K562 (cell line): ENCODE results near the gene LTA4H. TPM values are rescaled to one million over a fixed set of nuclear protein-coding genes. Genes with fewer than 3 reads are reported as not detected.

ENCODE experiments used
- EHMT2 ChIP-seq: fragments of 450-650 bp; IDR thresholded peaks from 2 replicates; pipeline ENCODE4 v1.6.1; 2018; ENCODE audit warnings: antibody characterized with exemption
- GABPA ChIP-seq: fragments of 200-800 bp; sonication (Bioruptor generic); conservative IDR thresholded peaks from 2 replicates; pipeline ENCODE4 v1.6.1; 2016; ENCODE audit warnings: low read depth, missing genetic modification characterization, missing compliant biosample characterization
- GABPB2 ChIP-seq: fragments of 250-450 bp; sonication (Bioruptor Pico); conservative IDR thresholded peaks from 2 replicates; pipeline ENCODE4 v1.5.1; 2021; ENCODE audit warnings: mild to moderate bottlenecking
- HDAC2 ChIP-seq: fragments of 450-650 bp; IDR thresholded peaks from 2 replicates; pipeline ENCODE4 v1.6.1; 2016; ENCODE audit warnings: mild to moderate bottlenecking
- HIVEP1 ChIP-seq: fragments of 250-450 bp; sonication (Bioruptor Pico); IDR thresholded peaks from 2 replicates; pipeline ENCODE4 v1.4.0; 2020; ENCODE audit warnings: mild to moderate bottlenecking
- L3MBTL2 ChIP-seq: fragments of 450-650 bp; IDR thresholded peaks from 2 replicates; pipeline ENCODE4 v1.6.1; 2016; ENCODE audit warnings: mild to moderate bottlenecking, moderate library complexity
- MTA1 ChIP-seq: fragments of 450-650 bp; IDR thresholded peaks from 2 replicates; pipeline ENCODE4 v1.6.1; 2017; ENCODE audit warnings: borderline replicate concordance
- MTA3 ChIP-seq: fragments of 450-650 bp; formaldehyde crosslinking; IDR thresholded peaks from 2 replicates; pipeline ENCODE4 v1.6.1; 2017; ENCODE audit warnings: mild to moderate bottlenecking, borderline replicate concordance
- NR4A1 ChIP-seq, 2 experiments: fragments of 250-450 bp in 1 of 2; fragments of 450-650 bp in 1 of 2; sonication (Bioruptor Pico) in 1 of 2; IDR thresholded peaks; 2 replicates each; pipeline versions ENCODE4 v1.4.0 to v1.6.1; 2016 to 2020; ENCODE audit warnings: mild to moderate bottlenecking in 2 of 2, missing compliant biosample characterization in 1 of 2, missing genetic modification characterization in 1 of 2, moderate library complexity in 1 of 2
- POLR3G ChIP-seq: IDR thresholded peaks from 2 replicates; pipeline ENCODE4 v1.6.1; 2011; ENCODE audit not compliant: insufficient read length, insufficient replicate concordance; ENCODE audit errors: extremely low read depth
- RBM25 ChIP-seq: fragments of 200-400 bp; formaldehyde crosslinking; IDR thresholded peaks from 2 replicates; pipeline ENCODE4 v1.6.1; 2018; ENCODE audit warnings: low read length, low read depth, moderate library complexity; ENCODE audit not compliant: severe bottlenecking
- RBM34 ChIP-seq: fragments of 200-400 bp; formaldehyde crosslinking; IDR thresholded peaks from 2 replicates; pipeline ENCODE4 v1.6.1; 2018; ENCODE audit warnings: low read length, borderline replicate concordance; ENCODE audit not compliant: insufficient read depth
- RUNX1 ChIP-seq: sonication (generic); IDR thresholded peaks from 2 replicates; pipeline ENCODE4 v1.6.1; 2016; ENCODE audit warnings: antibody characterized with exemption, low read depth
- SMARCC2 ChIP-seq: fragments of 450-650 bp; IDR thresholded peaks from 2 replicates; pipeline ENCODE4 v1.6.1; 2017; ENCODE audit warnings: antibody characterized with exemption, moderate library complexity, mild to moderate bottlenecking, low read depth
- SP1 ChIP-seq: sonication (generic); formaldehyde crosslinking; IDR thresholded peaks from 2 replicates; pipeline ENCODE4 v1.8.1; 2022; ENCODE audit warnings: mild to moderate bottlenecking, missing genetic modification reagents
- STAT5A ChIP-seq: IDR thresholded peaks from 2 replicates; pipeline ENCODE4 v1.6.1; 2012; ENCODE audit warnings: low read length, inconsistent platforms, borderline replicate concordance
- ZNF431 ChIP-seq: sonication (generic); formaldehyde crosslinking; IDR thresholded peaks from 2 replicates; pipeline ENCODE4 v1.8.0; 2022; ENCODE audit warnings: mild to moderate bottlenecking, missing genetic modification reagents
- polyA plus RNA-seq, 8 experiments: library from polyadenylated mRNA; depleted of rRNA in 4 of 8; stranded (reverse) in 5 of 8; unstranded in 3 of 8; fragments of >200 nt; fragmentation: Nextera tagmentation in 2 of 8; fragmentation: Illumina TruSeq in 1 of 8; extraction: Ambion mirVana in 2 of 8; extraction: Trizol in 1 of 8; gene quantifications; 2 replicates each; pipeline versions ENCODE4 v1.2.1 to v1.2.3, GENCODE V29; 2011 to 2014; ENCODE audit warnings: inconsistent platforms in 1 of 8, missing spikeins in 1 of 8
- total RNA-seq, 7 experiments: library from RNA; depleted of rRNA in 6 of 7; stranded (reverse); fragments of >200 nt in 6 of 7; fragmentation: Illumina TruSeq in 2 of 7; extraction: Trizol in 2 of 7; gene quantifications; 2 replicates each; pipeline versions ENCODE4 v1.2.1 to v1.2.3, GENCODE V29; 2011 to 2021; ENCODE audit warnings: low replicate concordance in 1 of 7
- TF ChIP-seq, protein P1 (sequence below): fragments of 250-450 bp; sonication (Bioruptor Pico); IDR thresholded peaks from 2 replicates; pipeline ENCODE4 v1.5.0; 2020; ENCODE audit warnings: mild to moderate bottlenecking
- TF ChIP-seq, protein P2 (sequence below): IDR thresholded peaks from 3 replicates; pipeline ENCODE4 v1.6.1; 2011; ENCODE audit warnings: borderline replicate concordance, mild to moderate bottlenecking, moderate library complexity; ENCODE audit not compliant: insufficient read length; ENCODE audit errors: extremely low read depth
- TF ChIP-seq, protein P3 (sequence below): fragments of 200-800 bp; sonication (Bioruptor generic); IDR thresholded peaks from 2 replicates; pipeline ENCODE4 v1.6.1; 2017; ENCODE audit warnings: missing genetic modification characterization, missing compliant biosample characterization
- TF ChIP-seq, protein P4 (sequence below): fragments of 450-650 bp; IDR thresholded peaks from 2 replicates; pipeline ENCODE4 v1.6.1; 2016

LTA4H gene
- total and polyA plus RNA-seq, 9 of the 15 experiments (the other 6 are each of a cell fraction or from before 2014, with no cell fraction given): 25.2 to 58.1 (median 40.5) TPM

GRCh38 chr12:96040305-96041133, 5.1 kb upstream of the LTA4H start (continued):
- TF ChIP-seq, protein P1, sequence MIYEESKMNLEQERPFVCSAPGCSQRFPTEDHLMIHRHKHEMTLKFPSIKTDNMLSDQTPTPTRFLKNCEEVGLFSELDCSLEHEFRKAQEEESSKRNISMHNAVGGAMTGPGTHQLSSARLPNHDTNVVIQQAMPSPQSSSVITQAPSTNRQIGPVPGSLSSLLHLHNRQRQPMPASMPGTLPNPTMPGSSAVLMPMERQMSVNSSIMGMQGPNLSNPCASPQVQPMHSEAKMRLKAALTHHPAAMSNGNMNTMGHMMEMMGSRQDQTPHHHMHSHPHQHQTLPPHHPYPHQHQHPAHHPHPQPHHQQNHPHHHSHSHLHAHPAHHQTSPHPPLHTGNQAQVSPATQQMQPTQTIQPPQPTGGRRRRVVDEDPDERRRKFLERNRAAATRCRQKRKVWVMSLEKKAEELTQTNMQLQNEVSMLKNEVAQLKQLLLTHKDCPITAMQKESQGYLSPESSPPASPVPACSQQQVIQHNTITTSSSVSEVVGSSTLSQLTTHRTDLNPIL (CRISPR knock-in tag): no peak
- TF ChIP-seq, protein P2, sequence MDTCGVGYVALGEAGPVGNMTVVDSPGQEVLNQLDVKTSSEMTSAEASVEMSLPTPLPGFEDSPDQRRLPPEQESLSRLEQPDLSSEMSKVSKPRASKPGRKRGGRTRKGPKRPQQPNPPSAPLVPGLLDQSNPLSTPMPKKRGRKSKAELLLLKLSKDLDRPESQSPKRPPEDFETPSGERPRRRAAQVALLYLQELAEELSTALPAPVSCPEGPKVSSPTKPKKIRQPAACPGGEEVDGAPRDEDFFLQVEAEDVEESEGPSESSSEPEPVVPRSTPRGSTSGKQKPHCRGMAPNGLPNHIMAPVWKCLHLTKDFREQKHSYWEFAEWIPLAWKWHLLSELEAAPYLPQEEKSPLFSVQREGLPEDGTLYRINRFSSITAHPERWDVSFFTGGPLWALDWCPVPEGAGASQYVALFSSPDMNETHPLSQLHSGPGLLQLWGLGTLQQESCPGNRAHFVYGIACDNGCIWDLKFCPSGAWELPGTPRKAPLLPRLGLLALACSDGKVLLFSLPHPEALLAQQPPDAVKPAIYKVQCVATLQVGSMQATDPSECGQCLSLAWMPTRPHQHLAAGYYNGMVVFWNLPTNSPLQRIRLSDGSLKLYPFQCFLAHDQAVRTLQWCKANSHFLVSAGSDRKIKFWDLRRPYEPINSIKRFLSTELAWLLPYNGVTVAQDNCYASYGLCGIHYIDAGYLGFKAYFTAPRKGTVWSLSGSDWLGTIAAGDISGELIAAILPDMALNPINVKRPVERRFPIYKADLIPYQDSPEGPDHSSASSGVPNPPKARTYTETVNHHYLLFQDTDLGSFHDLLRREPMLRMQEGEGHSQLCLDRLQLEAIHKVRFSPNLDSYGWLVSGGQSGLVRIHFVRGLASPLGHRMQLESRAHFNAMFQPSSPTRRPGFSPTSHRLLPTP: no peak
- no peak for TF ChIP-seq RUNX1
- no peak for TF ChIP-seq RBM25
- TF ChIP-seq L3MBTL2: peak; percentile 40; the same call in 1 of the 2 replicates
- TF ChIP-seq RBM34: no peak
- TF ChIP-seq NR4A1 (CRISPR knock-in tag; IDR thresholded peaks at IDR 0.05): no peak
- no peak for TF ChIP-seq NR4A1 (tag; IDR thresholded peaks at IDR 0.05)
- no peak for TF ChIP-seq GABPB2 (CRISPR knock-in tag)
- TF ChIP-seq STAT5A: no peak
- TF ChIP-seq HIVEP1 (CRISPR knock-in tag): 0 out of 2 replicates have a peak, but pooled peaks have one; percentile 33
- peak; percentile 35; the same call in 1 of the 2 replicates for TF ChIP-seq EHMT2
- TF ChIP-seq, protein P3, sequence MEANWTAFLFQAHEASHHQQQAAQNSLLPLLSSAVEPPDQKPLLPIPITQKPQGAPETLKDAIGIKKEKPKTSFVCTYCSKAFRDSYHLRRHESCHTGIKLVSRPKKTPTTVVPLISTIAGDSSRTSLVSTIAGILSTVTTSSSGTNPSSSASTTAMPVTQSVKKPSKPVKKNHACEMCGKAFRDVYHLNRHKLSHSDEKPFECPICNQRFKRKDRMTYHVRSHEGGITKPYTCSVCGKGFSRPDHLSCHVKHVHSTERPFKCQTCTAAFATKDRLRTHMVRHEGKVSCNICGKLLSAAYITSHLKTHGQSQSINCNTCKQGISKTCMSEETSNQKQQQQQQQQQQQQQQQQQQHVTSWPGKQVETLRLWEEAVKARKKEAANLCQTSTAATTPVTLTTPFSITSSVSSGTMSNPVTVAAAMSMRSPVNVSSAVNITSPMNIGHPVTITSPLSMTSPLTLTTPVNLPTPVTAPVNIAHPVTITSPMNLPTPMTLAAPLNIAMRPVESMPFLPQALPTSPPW (CRISPR knock-in tag): peak; percentile 28; the same call in 1 of the 2 replicates
- TF ChIP-seq ZNF431 (CRISPR knock-in tag): no peak
- TF ChIP-seq, protein P4, sequence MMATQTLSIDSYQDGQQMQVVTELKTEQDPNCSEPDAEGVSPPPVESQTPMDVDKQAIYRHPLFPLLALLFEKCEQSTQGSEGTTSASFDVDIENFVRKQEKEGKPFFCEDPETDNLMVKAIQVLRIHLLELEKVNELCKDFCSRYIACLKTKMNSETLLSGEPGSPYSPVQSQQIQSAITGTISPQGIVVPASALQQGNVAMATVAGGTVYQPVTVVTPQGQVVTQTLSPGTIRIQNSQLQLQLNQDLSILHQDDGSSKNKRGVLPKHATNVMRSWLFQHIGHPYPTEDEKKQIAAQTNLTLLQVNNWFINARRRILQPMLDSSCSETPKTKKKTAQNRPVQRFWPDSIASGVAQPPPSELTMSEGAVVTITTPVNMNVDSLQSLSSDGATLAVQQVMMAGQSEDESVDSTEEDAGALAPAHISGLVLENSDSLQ: 0 out of 2 replicates have a peak, but pooled peaks have one; percentile 14
- TF ChIP-seq MTA1: peak; percentile 77; the same call in 1 of the 2 replicates
- no peak for TF ChIP-seq HDAC2
- TF ChIP-seq MTA3: no peak
- TF ChIP-seq SP1 (CRISPR knock-in tag): no peak
- peak; percentile 59 for TF ChIP-seq GABPA (tag)
- no peak for TF ChIP-seq POLR3G
- peak; percentile 43; the same call in 1 of the 2 replicates for TF ChIP-seq SMARCC2
